GM10248 (cell line): ENCODE results near the gene CFAP54.
A peak's percentile ranks its signal among the peaks of the same experiment; 100 is the strongest.

Source experiments
- CTCF ChIA-PET: fragments of 300-600 bp; sonication (Branson Sonifier 250); formaldehyde crosslinking; extraction: SDS; loops from one replicate; lab custom pipeline; 2021; ENCODE audit warnings: antibody characterized with exemption; lab: Yijun Ruan, JAX
- POLR2A ChIA-PET: fragments of 350-650 bp; sonication (Branson Sonifier 250); formaldehyde crosslinking; extraction: SDS; loops from one replicate; lab custom pipeline; 2020; ENCODE audit warnings: antibody characterized with exemption; lab: Yijun Ruan, JAX
- DNase-seq: peaks from one replicate; pipeline ENCODE4 v3.0.0; 2012; ENCODE audit errors: extremely low spot score
- TF ChIP-seq, protein P1 (sequence below): IDR thresholded peaks from 2 replicates; pipeline ENCODE4 v1.5.1; 2012; ENCODE audit warnings: mild to moderate bottlenecking, low read depth; ENCODE audit errors: extremely low read depth, missing control alignments, control extremely low read depth

Gene CFAP54

DNA sequence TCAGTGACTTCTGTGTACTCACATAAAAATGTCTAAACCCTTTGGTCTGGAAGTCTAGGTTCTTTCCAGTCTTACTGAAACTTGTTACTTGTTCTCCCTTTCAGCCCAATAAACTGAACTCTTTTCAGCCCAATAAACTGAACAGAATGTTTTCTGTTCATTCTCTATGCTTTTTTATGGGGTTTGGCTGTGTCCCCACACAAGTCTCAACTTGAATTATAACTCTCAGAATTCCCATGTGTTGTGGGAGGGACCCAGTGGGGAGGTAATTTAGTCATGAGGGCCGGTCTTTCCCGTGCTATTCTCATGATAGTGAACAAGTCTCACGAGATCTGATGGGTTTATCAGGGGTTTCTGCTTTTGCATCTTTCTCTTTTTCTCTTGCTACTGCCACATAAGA lies 402.7 kb downstream of the CFAP54 start:
- POLR2A ChIA-PET, result no interaction called here
- CTCF ChIA-PET, result no interaction called here
- TF ChIP-seq, protein P1, sequence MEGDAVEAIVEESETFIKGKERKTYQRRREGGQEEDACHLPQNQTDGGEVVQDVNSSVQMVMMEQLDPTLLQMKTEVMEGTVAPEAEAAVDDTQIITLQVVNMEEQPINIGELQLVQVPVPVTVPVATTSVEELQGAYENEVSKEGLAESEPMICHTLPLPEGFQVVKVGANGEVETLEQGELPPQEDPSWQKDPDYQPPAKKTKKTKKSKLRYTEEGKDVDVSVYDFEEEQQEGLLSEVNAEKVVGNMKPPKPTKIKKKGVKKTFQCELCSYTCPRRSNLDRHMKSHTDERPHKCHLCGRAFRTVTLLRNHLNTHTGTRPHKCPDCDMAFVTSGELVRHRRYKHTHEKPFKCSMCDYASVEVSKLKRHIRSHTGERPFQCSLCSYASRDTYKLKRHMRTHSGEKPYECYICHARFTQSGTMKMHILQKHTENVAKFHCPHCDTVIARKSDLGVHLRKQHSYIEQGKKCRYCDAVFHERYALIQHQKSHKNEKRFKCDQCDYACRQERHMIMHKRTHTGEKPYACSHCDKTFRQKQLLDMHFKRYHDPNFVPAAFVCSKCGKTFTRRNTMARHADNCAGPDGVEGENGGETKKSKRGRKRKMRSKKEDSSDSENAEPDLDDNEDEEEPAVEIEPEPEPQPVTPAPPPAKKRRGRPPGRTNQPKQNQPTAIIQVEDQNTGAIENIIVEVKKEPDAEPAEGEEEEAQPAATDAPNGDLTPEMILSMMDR, result no peak
- DNase-seq, result no peak

DNA sequence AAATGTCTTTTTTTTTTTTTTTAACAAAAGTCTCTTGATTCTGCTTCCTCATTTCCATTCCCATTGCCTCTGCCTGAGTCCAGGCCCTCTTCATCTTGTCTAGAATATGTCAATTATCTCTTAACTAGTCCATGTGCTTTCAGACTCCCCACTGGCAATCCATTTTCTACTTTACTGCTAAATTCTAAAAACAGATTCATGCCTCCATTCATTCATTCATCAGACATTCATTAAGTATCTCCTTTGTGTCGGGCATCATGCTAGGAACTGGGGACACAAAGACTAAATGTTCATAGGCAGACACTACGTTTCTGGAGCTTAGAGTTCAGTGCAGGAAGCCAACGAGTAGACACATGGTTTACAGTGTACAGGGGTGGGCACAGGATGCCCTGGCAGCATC lies 408.0 kb downstream of the CFAP54 start:
- no peak for DNase-seq
- CTCF ChIA-PET, result no interaction called here
- TF ChIP-seq, protein P1, result no peak
- POLR2A ChIA-PET, result no interaction called here

GRCh38 chr12:96901175-96901574 lies 411.8 kb downstream of the CFAP54 start:
- TF ChIP-seq, protein P1, result no peak
- no peak for DNase-seq
- POLR2A ChIA-PET, result no interaction called here
- CTCF ChIA-PET, result interaction anchor here (1.0 to 1.1 kb wide), 2 partner anchors 16 to 83 kb away, joined by 3 to 4 read pairs; no protein-coding TSS in a partner anchor

GRCh38 chr12:96902076-96902475 lies 412.7 kb downstream of the CFAP54 start:
- DNase-seq, result no peak
- POLR2A ChIA-PET, result no interaction called here
- CTCF ChIA-PET, result no interaction called here
- TF ChIP-seq, protein P1, result peak; percentile 22

- ChIA-PET CTCF (no interaction called here), POLR2A (no interaction called here)
- DNase-seq, result no peak
- TF ChIP-seq, protein P1, result no peak
These were observed 417.1 kb downstream of the CFAP54 start for GRCh38 chr12:96906498-96906848.

- TF ChIP-seq, protein P1, result no peak
- ChIA-PET CTCF (no interaction called here), POLR2A (no interaction called here)
- DNase-seq, result peak; percentile 93
These were observed 417.7 kb downstream of the CFAP54 start, which contains the start of gene NEDD1 for GRCh38 chr12:96906849-96907670. TSS of gene NEDD1 (plus strand) at chr12:96907257. CDS start at chr12:96909760, 2,503 bp downstream.
